ENCODE data around the gene OR10H2.
"Not testable (repeated sequence)": the region's sequence is repeated elsewhere in the genome, so short reads cannot be mapped to it uniquely, and the experiment has no call there.

Gene OR10H2

DNA sequence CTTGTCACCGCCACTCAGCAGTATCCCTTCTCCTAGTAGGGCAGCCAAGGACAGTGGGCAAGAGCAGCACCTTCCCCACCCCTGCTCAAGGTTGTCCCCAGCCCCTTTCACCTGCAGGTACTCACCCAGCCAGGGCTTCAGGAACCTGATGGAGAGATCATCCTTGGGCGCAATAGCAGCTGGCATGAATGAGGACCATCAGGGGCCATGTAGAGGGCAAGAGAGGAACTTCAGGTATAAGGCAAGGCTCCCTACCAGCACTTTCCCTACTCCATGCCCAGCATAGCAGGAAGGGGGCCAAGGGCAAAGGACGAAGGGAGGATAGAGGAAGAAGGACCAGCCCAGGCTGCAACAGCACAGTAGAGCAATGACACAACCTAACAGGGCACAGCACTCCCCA, 46.3 kb downstream of the OR10H2 start:
- DNase-seq = not testable (repeated sequence)

DNA sequence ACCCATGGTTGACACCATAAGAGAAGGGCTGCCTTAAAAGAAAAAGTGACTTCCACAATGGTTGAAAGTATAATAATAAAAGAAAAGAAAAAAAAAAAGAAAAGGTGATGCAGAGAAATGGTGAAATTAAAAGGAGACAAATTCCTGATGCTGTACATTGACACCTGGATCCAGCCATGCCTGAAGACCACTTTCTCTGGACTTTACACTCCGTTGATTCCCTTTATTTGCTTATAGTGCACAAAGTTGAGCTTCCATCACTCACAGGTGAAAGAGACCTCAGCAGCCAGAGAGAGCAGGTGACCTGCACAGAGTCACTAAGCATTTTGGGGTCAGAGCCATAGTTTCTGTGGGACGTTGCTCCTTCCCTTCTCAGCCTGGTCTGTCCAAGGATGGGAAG, 47.4 kb downstream of the OR10H2 start:
- no peak for DNase-seq

DNA sequence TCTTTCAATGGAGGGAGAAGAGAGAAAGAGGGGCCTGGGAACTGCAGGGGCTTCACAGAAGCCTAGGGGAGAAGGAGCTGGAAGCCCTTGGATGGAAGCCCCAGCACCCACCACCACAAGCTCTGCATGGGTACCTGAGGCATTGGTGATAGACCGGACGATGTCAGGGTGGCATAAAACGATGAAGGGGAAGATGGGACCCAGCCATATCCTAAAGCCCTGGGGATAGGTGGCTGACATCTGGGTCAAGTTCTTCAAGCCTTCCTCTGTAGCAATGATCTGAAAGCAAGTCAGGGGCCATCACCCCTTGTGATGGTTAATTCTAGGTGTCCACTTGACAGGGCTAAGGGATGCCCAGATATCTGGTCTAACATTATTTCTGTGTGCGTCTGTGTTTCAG, 48.4 kb downstream of the OR10H2 start:
- DNase-seq = no peak

DNA sequence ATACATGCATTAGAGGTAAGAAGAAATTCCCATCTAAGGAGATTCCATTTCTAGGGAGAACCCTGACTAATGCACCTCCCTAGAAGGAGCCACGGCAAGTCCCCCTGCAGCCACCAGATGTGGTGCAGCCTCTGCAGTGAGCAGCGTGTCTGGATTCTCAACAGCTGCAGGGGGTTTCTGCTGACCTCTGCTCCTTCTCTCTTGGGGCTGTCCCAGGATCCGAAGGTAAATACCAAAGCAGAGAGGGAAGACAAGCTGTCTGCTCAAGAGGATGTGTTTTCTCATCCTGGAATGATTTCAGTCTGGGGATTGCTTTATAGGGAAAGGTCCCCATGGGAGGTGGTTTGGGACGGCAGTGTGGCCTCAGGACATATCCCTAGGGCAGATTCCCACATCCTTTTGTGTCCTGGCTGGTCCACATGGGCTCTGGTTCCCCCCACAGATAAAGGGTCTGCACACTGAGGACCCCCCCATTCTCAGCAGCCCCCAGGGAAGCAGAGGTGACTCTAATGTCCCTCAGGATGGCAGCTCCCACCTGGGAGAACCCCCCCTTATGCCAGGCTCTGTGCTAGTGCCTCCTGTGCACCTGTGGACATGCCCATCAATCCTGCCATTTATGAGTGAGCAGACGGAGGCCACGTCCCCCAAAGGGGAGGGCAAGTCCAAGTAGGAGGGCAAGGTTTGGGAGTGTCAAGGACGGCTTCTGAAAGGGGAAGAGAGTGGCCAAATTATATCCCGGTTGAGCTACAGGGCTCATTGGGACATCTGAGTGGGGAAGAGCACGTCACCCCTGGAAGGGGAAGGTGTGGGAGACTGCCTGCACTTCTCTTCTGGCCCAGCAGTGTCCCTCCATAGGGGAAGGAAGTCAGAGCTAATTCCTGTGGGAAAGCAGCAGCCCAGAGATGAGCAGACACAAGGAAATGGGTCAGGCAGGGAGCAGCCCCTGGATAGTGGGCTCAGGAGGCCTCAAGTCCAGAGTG, 49.5 kb downstream of the OR10H2 start:
- no peak for DNase-seq

Data from activated naive CD4-positive, alpha-beta T cell (primary cell).